Measurements from ENCODE around the gene HOXB2. TPM values are rescaled to one million over a fixed set of nuclear protein-coding genes. Genes with fewer than 3 reads are reported as not detected.
A peak's percentile ranks its signal among the peaks of the same experiment; 100 is the strongest.

Gene HOXB2
- total RNA-seq, 4 donors from 2014 or later = 36.3 to 86.4 (median 63.4) TPM

DNA sequence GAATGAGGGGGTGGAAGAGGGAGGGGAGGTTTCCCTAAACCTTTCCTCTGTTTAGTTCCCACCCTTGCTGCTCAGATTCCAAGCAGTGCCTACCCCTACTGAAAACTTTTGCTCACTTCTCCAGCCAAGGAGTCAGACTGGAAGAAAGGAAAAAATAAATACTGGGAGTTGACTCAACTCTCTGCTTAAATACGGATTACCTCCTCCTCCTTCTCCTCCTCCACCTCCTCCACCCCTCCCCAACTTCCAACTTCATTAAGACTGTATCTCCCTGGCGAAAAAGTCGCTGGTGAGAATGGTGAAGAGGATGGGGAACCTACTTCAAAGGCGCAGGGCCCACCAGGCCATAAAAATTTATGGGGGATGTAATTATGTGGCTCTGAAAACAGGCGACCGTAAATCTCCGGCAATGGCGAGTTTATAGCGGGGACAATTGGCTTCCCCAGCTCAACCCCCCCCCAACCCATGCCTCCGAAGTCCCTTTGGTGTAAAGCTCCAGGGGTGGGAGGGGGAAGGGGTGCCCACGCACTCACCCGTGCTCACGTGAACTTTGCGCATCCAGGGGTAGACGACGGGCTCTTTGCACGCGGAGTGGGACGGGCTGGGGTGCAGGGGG, 32.5 kb upstream of the HOXB2 start:
- no peaks in the 10 kb centered on the region for H3K36me3 ChIP-seq
- no peaks in the 10 kb centered on the region for H3K27me3 ChIP-seq
- peaks cover 33 to 84% (median 79%) of the 10 kb centered on the region in 4 donors for H3K4me1 ChIP-seq
- H3K27ac ChIP-seq (replicated peaks in 1 of 4) = peak overlapping the region; percentile 91 to 97 (median 96)
- H3K4me3 ChIP-seq = peak overlapping the region; percentile 66 to 90 (median 77)
- no peak for DNase-seq (ENCODE audit: extremely low spot score)
- TF ChIP-seq POLR2AphosphoS5 (IDR thresholded peaks at IDR 0.05) (no peak), EP300 (IDR thresholded peaks at IDR 0.05) (no peak), POLR2A (IDR thresholded peaks at IDR 0.05; ENCODE audit: low read depth) (no peak)
- TF ChIP-seq, protein P1, sequence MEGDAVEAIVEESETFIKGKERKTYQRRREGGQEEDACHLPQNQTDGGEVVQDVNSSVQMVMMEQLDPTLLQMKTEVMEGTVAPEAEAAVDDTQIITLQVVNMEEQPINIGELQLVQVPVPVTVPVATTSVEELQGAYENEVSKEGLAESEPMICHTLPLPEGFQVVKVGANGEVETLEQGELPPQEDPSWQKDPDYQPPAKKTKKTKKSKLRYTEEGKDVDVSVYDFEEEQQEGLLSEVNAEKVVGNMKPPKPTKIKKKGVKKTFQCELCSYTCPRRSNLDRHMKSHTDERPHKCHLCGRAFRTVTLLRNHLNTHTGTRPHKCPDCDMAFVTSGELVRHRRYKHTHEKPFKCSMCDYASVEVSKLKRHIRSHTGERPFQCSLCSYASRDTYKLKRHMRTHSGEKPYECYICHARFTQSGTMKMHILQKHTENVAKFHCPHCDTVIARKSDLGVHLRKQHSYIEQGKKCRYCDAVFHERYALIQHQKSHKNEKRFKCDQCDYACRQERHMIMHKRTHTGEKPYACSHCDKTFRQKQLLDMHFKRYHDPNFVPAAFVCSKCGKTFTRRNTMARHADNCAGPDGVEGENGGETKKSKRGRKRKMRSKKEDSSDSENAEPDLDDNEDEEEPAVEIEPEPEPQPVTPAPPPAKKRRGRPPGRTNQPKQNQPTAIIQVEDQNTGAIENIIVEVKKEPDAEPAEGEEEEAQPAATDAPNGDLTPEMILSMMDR (IDR thresholded peaks at IDR 0.05) = no peak
- H3K9me3 ChIP-seq = no peaks in the 10 kb centered on the region
- intact Hi-C loops (cut with DNase I) = loop anchor here (2.0 kb wide), 1 partner anchor 35 kb away; no protein-coding TSS in a partner anchor
- under 1% methylated on average over 19 of the region's 19 CpGs for WGBS

DNA sequence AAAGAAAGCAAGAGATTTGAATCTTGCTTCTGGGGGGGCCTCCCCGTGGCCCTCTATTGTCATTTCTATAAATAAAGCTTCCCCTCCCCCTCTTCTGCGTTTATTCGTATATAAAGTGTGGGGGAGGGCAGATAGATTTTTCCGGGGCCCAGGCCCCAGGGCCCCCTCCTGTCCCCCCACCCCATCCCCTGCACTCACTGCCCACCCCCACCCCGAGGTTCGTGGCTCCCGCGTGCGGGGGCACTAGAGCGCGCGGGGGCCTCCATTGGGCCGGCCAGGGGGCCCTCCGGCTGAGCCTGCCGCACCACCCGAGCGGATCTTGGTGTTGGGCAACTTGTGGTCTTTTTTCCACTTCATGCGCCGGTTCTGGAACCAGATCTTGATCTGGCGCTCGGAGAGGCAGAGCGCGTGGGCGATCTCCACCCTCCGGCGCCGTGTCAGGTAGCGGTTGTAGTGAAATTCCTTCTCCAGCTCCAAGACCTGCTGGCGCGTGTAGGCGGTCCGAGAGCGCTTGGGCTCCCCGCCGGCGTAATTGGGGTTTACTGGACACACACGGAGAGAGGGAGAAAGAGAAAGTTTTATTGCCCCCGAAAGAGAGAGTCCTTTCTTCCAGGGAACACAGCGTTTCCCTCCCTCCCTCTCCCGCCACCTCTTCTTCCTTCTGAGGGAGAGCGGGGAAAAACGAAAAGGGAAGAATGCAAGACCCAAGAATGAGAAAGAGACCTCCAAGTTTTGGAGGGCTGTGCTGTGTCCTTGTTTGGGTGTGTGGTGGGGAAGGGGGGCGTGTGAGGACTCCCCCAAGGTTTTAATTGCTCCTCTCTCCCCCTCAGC, 31.8 kb upstream of the HOXB2 start:
- 4% methylated on average over 11 of the region's 43 CpGs for WGBS
- intact Hi-C loops (cut with DNase I) = loop anchor here (2.0 kb wide), 1 partner anchor 34 kb away; no protein-coding TSS in a partner anchor
- no peaks in the 10 kb centered on the region for H3K36me3 ChIP-seq
- DNase-seq (ENCODE audit: extremely low spot score) = no peak
- H3K4me3 ChIP-seq = peak overlapping the region; percentile 66 to 90 (median 77)
- H3K27me3 ChIP-seq = no peaks in the 10 kb centered on the region
- TF ChIP-seq, protein P1 (IDR thresholded peaks at IDR 0.05) = no peak
- peak; percentile 40 to 80 for TF ChIP-seq POLR2AphosphoS5 (IDR thresholded peaks at IDR 0.05)
- TF ChIP-seq EP300 (IDR thresholded peaks at IDR 0.05) = no peak
- TF ChIP-seq POLR2A (IDR thresholded peaks at IDR 0.05; ENCODE audit: low read depth) = no peak
- H3K27ac ChIP-seq (replicated peaks in 1 of 4) = peak overlapping the region; percentile 91 to 97 (median 96)
- H3K4me1 ChIP-seq = peaks cover 33 to 90% (median 86%) of the 10 kb centered on the region in 4 donors
- no peaks in the 10 kb centered on the region for H3K9me3 ChIP-seq

DNA sequence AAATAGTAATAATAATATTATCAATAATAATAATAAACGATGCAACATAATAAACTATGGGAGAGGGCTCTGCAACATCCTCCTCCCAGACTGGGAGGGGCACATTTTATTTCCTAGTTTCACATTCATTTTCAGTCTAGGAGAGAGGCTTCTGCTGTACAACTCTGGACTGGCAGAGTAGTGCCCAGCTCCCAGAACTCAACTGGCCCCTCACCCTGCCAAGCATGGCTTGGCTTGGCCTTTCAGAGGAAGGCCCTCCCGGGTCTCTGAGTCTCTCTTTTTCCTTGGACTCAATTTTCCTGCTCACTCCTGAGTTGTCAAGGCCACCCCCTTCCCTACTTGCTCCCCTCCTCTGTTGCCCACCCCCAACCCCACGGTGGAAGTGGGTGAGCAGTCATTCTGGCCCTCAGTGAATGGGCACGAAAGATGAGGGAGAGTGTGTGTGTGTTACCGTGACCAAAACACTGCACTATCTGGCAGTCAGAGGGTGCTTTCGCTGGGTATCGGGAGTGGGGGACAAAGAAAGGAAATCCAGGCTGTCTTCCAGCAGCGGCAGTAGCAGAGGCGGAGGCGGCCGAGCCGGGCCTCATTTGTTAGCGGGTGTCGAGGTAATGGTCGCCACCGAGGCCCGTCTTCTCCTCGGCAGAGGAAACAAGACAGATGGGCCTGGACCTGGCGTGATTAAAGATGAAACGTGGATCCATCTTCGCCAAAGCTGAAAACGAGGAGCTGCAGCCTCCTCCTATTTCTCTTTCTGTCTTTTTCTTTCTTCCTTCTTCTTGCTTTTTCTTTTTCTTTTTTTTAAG, 31.0 kb upstream of the HOXB2 start:
- H3K36me3 ChIP-seq = no peaks in the 10 kb centered on the region
- DNase-seq (ENCODE audit: extremely low spot score) = no peak
- peaks cover 29 to 93% (median 90%) of the 10 kb centered on the region in 4 donors for H3K4me1 ChIP-seq
- intact Hi-C loops (cut with DNase I) = loop anchor here (2.0 kb wide), 1 partner anchor 33 kb away; no protein-coding TSS in a partner anchor
- 17% methylated on average over 22 of the region's 22 CpGs for WGBS
- H3K9me3 ChIP-seq = no peaks in the 10 kb centered on the region
- H3K27ac ChIP-seq (replicated peaks in 1 of 4) = peak overlapping the region; percentile 91 to 97 (median 96)
- TF ChIP-seq POLR2AphosphoS5 (IDR thresholded peaks at IDR 0.05) (peak; percentile 14 to 57), EP300 (IDR thresholded peaks at IDR 0.05) (no peak)
- H3K27me3 ChIP-seq = no peaks in the 10 kb centered on the region
- H3K4me3 ChIP-seq = peak overlapping the region; percentile 66 to 90 (median 77)

DNA sequence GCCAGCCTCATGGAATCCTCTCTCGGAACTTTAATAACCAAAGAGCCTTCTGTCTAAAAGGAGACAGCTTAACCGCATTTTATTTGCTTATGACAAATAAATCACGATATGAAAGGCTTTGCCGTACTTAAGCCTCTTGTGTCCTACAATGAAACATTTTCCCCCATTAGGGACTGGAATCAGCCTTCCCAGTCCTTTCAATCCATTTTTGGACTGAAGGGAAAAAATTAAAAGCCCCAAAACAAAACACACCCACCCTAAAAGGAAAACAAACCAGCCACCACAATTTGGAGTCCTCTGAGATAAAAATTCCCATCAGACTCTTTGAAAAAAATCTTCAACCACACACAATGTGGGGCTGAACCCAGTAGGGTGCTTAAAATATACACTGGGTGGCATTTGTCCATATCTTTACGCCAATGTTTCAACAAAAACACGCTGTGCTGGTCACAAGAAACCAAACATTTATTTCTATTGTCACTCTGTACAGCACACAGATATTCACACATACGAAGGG, 30.2 kb upstream of the HOXB2 start:
- no peaks in the 10 kb centered on the region for H3K27me3 ChIP-seq
- H3K36me3 ChIP-seq = no peaks in the 10 kb centered on the region
- intact Hi-C loops (cut with DNase I) = no loop called here
- H3K27ac ChIP-seq (replicated peaks in 1 of 4) = peak overlapping the region; percentile 91 to 97 (median 96)
- peak overlapping the region; percentile 66 to 90 (median 77) for H3K4me3 ChIP-seq
- TF ChIP-seq EP300 (IDR thresholded peaks at IDR 0.05) (no peak), POLR2AphosphoS5 (IDR thresholded peaks at IDR 0.05) (no peak)
- TF ChIP-seq, protein P1 (IDR thresholded peaks at IDR 0.05) = no peak
- H3K4me1 ChIP-seq = peaks cover 29 to 93% (median 89%) of the 10 kb centered on the region in 4 donors
- WGBS = 32% methylated on average over 7 of the region's 7 CpGs
- DNase-seq (ENCODE audit: extremely low spot score) = no peak
- H3K9me3 ChIP-seq = no peaks in the 10 kb centered on the region
